Erythroblast (primary cell): Measurements from ENCODE around the gene STX8.

Source experiments
- GATA1 ChIP-seq: IDR thresholded peaks from 2 replicates; pipeline ENCODE4 v1.6.1; 2011; ENCODE audit warnings: low read depth, mild to moderate bottlenecking, control low read depth, low read length, moderate library complexity
- POLR2A ChIP-seq: IDR thresholded peaks from 2 replicates; pipeline ENCODE4 v1.6.1; 2011; ENCODE audit warnings: mild to moderate bottlenecking, low read length

- TF ChIP-seq POLR2A (no peak), GATA1 (no peak)
Observed at GRCh38 chr17:9221922-9222180, 353.8 kb downstream of the STX8 start.
